ENCODE measurements around the gene TRH.

The TRH gene

GRCh38 chr3:129974564-129974832 lies at the start of gene TRH:
TRH (plus strand) TSS chr3:129974720; CDS start chr3:129975817, 1,097 bp downstream.
- no peak for ATAC-seq

GRCh38 chr3:129927072-129927471 lies 47.4 kb upstream of the TRH start:
- ATAC-seq = no peak

- ATAC-seq = no peak
Measured at GRCh38 chr3:129929383-129929782, 45.1 kb upstream of the TRH start.

- no peak for ATAC-seq
Measured at GRCh38 chr3:129933471-129933870, 41.0 kb upstream of the TRH start.

GRCh38 chr3:129934234-129935123 lies 40.0 kb upstream of the TRH start:
- no peak for ATAC-seq

- peak; percentile 61 to 62 for ATAC-seq
Measured at GRCh38 chr3:129936757-129937156, 37.8 kb upstream of the TRH start.

- no peak for ATAC-seq
Measured at GRCh38 chr3:129937717-129938116, 36.8 kb upstream of the TRH start.

- ATAC-seq = no peak
Measured at GRCh38 chr3:129938140-129938930, 36.2 kb upstream of the TRH start.

GRCh38 chr3:129940086-129940485 lies 34.4 kb upstream of the TRH start:
- peak; percentile 55 to 56 for ATAC-seq

- peak in 1 of 2 donors; percentile 28 for ATAC-seq
Measured at GRCh38 chr3:129942296-129942695, 32.2 kb upstream of the TRH start.

- ATAC-seq = no peak
Measured at GRCh38 chr3:129943020-129943419, 31.5 kb upstream of the TRH start.

- no peak for ATAC-seq
Measured at GRCh38 chr3:129944709-129945108, 29.8 kb upstream of the TRH start.

GRCh38 chr3:129947538-129948240 lies 26.8 kb upstream of the TRH start:
- no peak for ATAC-seq

GRCh38 chr3:129950318-129951046 lies 24.0 kb upstream of the TRH start:
- ATAC-seq = no peak

GRCh38 chr3:129952556-129953355 lies 21.8 kb upstream of the TRH start:
- ATAC-seq = no peak

- ATAC-seq = no peak
Measured at GRCh38 chr3:129953621-129954020, 20.9 kb upstream of the TRH start.

GRCh38 chr3:129954514-129954913 lies 20.0 kb upstream of the TRH start:
- ATAC-seq = no peak

GRCh38 chr3:129956936-129957335 lies 17.6 kb upstream of the TRH start:
- ATAC-seq = no peak

- no peak for ATAC-seq
Measured at GRCh38 chr3:129958755-129959154, 15.8 kb upstream of the TRH start.

- ATAC-seq = no peak
Measured at GRCh38 chr3:129961141-129961541, 13.4 kb upstream of the TRH start.

- no peak for ATAC-seq
Measured at GRCh38 chr3:129962600-129962999, 11.9 kb upstream of the TRH start.

GRCh38 chr3:129965937-129966336 lies 8.6 kb upstream of the TRH start:
- ATAC-seq = no peak
